GM12878 (cell line): ENCODE data around the gene DUSP16.

Source experiments
- CHD1 ChIP-seq: IDR thresholded peaks from 2 replicates; pipeline ENCODE4 v1.6.1; 2012; ENCODE audit warnings: low read depth, low read length, improper control_type of control experiment
- CTCF ChIP-seq, 3 experiments: IDR thresholded peaks in 2 of 3; conservative IDR thresholded peaks in 1 of 3; 2 replicates each; pipeline ENCODE4 v1.5.1; 2011; ENCODE audit warnings: low read depth in 3 of 3, low read length in 3 of 3, mild to moderate bottlenecking in 3 of 3, control low read depth in 2 of 3, moderate library complexity in 2 of 3, inconsistent platforms in 1 of 3, mixed read lengths in 1 of 3; ENCODE audit not compliant: control insufficient read depth in 2 of 3, insufficient read depth in 1 of 3; ENCODE audit errors: extremely low read depth in 1 of 3
- ESRRA ChIP-seq: IDR thresholded peaks from 2 replicates; pipeline ENCODE4 v1.6.1; 2012; ENCODE audit warnings: mild to moderate bottlenecking, low read length, improper control_type of control experiment
- MXI1 ChIP-seq: fragments of 150-350 bp; IDR thresholded peaks from 2 replicates; pipeline ENCODE4 v1.6.1; 2011; ENCODE audit warnings: low read depth, mild to moderate bottlenecking, inconsistent platforms, low read length, improper control_type of control experiment
- POLR2A ChIP-seq: IDR thresholded peaks from 2 replicates; pipeline ENCODE4 v1.6.1; 2011; ENCODE audit warnings: low read depth, mild to moderate bottlenecking, low read length
- POLR2AphosphoS5 ChIP-seq: IDR thresholded peaks from 2 replicates; pipeline ENCODE4 v1.6.1; 2011; ENCODE audit warnings: mild to moderate bottlenecking, low read length, inconsistent platforms
- RFX5 ChIP-seq: IDR thresholded peaks from 2 replicates; pipeline ENCODE4 v1.6.1; 2011; ENCODE audit warnings: low read depth, low read length, improper control_type of control experiment
- SRF ChIP-seq, 2 experiments: IDR thresholded peaks; 2 replicates each; pipeline ENCODE4 v1.6.1; 2011; ENCODE audit warnings: low read depth in 2 of 2, low read length in 2 of 2, mild to moderate bottlenecking in 1 of 2, moderate library complexity in 1 of 2
- USF1 ChIP-seq: IDR thresholded peaks from 2 replicates; pipeline ENCODE4 v1.6.1; 2011; ENCODE audit warnings: borderline replicate concordance, low read depth, mild to moderate bottlenecking, moderate library complexity, mixed read lengths, low read length; ENCODE audit not compliant: insufficient read depth; ENCODE audit errors: extremely low read length

DNA sequence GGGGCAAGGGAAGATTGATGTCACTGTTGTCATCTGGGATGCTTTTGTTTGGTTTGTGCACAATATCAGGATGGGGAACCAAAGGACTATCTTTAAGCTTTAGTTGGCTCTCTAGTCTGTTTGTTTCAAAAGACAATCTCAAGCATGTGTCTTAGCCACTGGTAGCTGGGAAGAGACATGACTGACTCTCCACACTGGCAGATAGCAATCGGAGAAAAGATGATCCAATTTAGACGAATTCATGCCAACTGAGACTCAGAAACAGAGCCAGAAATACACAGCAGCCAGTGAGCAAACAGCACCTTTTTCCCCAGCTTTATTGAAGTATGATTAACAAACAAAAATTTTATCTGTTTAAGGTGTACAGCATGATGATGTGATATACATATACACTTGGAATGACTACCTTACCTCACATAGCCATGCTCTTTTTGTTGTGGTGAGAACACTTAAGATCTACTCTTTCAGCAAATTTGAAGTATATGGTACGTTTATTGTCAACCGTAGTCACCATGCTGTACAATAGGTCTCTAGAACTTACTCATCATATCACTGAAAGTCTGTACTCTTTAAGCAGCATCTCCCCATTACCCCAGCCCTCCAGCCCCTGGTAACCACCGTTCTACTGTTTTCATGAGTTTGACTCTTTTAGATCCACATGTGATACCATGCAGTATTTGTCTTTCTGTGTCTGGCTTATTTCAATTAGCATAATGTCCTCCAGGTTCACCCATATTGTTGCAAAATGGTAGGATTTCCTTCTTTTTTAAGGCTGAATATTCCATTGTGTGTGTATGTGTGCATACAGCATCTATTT is 50.6 kb downstream of the DUSP16 start:
- TF ChIP-seq POLR2AphosphoS5 (no peak), POLR2A (no peak), USF1 (no peak), CTCF (IDR thresholded peaks at IDR 0.05 in 2 of 3, conservative IDR thresholded peaks at IDR 0.05 in 1 of 3; ENCODE audit: control insufficient read depth in 2 of 3, extremely low read depth in 1 of 3, insufficient read depth in 1 of 3, low read depth in 3 of 3, low read length in 3 of 3) (no peak), CHD1 (no peak), RFX5 (no peak), MXI1 (no peak), ESRRA (no peak), SRF (IDR thresholded peaks at IDR 0.05; ENCODE audit: low read depth in 2 of 2, low read length in 2 of 2) (no peak)
